OCI-LY1 (cell line): ENCODE results near the gene C1QB.

Experiments
- H2AFZ ChIP-seq: fragments of 200-600 bp; sonication (generic), shearing (Covaris generic); 2 replicates; pipeline ENCODE4 v1.6.0; 2014; ENCODE audit warnings: antibody characterized with exemption, mild to moderate bottlenecking, low read length
- H3F3A ChIP-seq: fragments of 200-600 bp; sonication (generic), shearing (Covaris generic); 2 replicates; pipeline ENCODE4 v1.6.0; 2014; ENCODE audit warnings: mild to moderate bottlenecking, antibody characterized with exemption, low read length, moderate library complexity; ENCODE audit not compliant: insufficient read depth
- H3K27ac ChIP-seq: fragments of 200-600 bp; sonication (generic); 2 replicates; pipeline ENCODE4 v1.5.1; 2014; ENCODE audit warnings: low read length, mixed run types, mild to moderate bottlenecking, low read depth; ENCODE audit not compliant: poor library complexity, severe bottlenecking
- H3K27me3 ChIP-seq: fragments of 200-600 bp; sonication (generic); 2 replicates; pipeline ENCODE4 v1.6.0; 2014; ENCODE audit warnings: antibody characterized with exemption, mild to moderate bottlenecking, low read length, moderate library complexity; ENCODE audit not compliant: insufficient read depth
- H3K36me3 ChIP-seq: fragments of 200-600 bp; sonication (generic); 2 replicates; pipeline ENCODE4 v1.6.1; 2014; ENCODE audit warnings: mild to moderate bottlenecking, antibody characterized with exemption, low read length, moderate library complexity, mixed read lengths; ENCODE audit not compliant: insufficient read depth
- H3K4me1 ChIP-seq: fragments of 200-600 bp; sonication (generic); 2 replicates; pipeline ENCODE4 v1.5.1; 2014; ENCODE audit warnings: mild to moderate bottlenecking, low read length, moderate library complexity; ENCODE audit not compliant: insufficient read depth, severe bottlenecking
- H3K4me2 ChIP-seq: fragments of 200-600 bp; sonication (generic), shearing (Covaris generic); 2 replicates; pipeline ENCODE4 v1.6.1; 2014; ENCODE audit warnings: low read length
- H3K4me3 ChIP-seq: fragments of 200-600 bp; sonication (generic); 2 replicates; pipeline ENCODE4 v1.5.1; 2014; ENCODE audit warnings: low read length, low read depth, mild to moderate bottlenecking, mixed read lengths; ENCODE audit not compliant: poor library complexity, severe bottlenecking
- H3K79me2 ChIP-seq: fragments of 200-600 bp; shearing (Covaris generic); 2 replicates; pipeline ENCODE4 v1.6.1; 2016; ENCODE audit warnings: mixed run types, low read length, mixed read lengths; ENCODE audit not compliant: insufficient read depth
- H3K9ac ChIP-seq: fragments of 200-600 bp; sonication (generic), shearing (Covaris generic); 2 replicates; pipeline ENCODE4 v1.6.1; 2014; ENCODE audit warnings: mild to moderate bottlenecking, low read length, mixed read lengths
- H3K9me2 ChIP-seq: fragments of 200-600 bp; sonication (generic), shearing (Covaris generic); 2 replicates; pipeline ENCODE4 v1.6.1; 2014; ENCODE audit warnings: low read depth, mild to moderate bottlenecking, low read length, mixed read lengths
- H3K9me3 ChIP-seq: fragments of 200-600 bp; shearing (Covaris generic); 2 replicates; pipeline ENCODE4 v1.6.1; 2014; ENCODE audit warnings: low read length, mixed read lengths
- H4K20me1 ChIP-seq: fragments of 200-600 bp; sonication (generic), shearing (Covaris generic); 2 replicates; pipeline ENCODE4 v1.6.0; 2016; ENCODE audit warnings: mild to moderate bottlenecking, low read length; ENCODE audit not compliant: insufficient read depth
- CTCF ChIP-seq: fragments of 200-600 bp; sonication (generic), shearing (Covaris generic); IDR thresholded peaks from 2 replicates; pipeline ENCODE4 v1.5.1; 2017; ENCODE audit warnings: mild to moderate bottlenecking, antibody characterized with exemption, low read length, moderate library complexity, mixed read lengths
- EZH2 ChIP-seq: fragments of 200-600 bp; sonication (generic), shearing (Covaris generic); IDR thresholded peaks from 2 replicates; pipeline ENCODE4 v1.8.0; 2017; ENCODE audit warnings: borderline replicate concordance, mixed run types, mild to moderate bottlenecking, antibody characterized with exemption, low read length, moderate library complexity, mixed read lengths

Gene C1QB

GRCh38 chr1:22636353-22636752 is 16.7 kb upstream of the C1QB start, which contains the start of gene C1QA:
Gene C1QA (plus strand): TSS chr1:22636628. CDS start chr1:22637617, 989 bp downstream.
- no peaks in the 10 kb centered on the region for H3K9me2 ChIP-seq
- no peaks in the 10 kb centered on the region for H3K79me2 ChIP-seq
- no peaks in the 10 kb centered on the region for H3K9me3 ChIP-seq
- H3K36me3 ChIP-seq, result no peaks in the 10 kb centered on the region
- no peaks in the 10 kb centered on the region for H4K20me1 ChIP-seq
- no peak within 1 kb of the TSS for H3K27ac ChIP-seq
- no peak within 1 kb of the TSS for H3K9ac ChIP-seq
- no peak within 1 kb of the TSS for H3K4me3 ChIP-seq
- H3K4me2 ChIP-seq, result no peak within 1 kb of the TSS
- H3K4me1 ChIP-seq, result no peaks in the 10 kb centered on the region
- no peaks in the 10 kb centered on the region for H3F3A ChIP-seq
- H3K27me3 ChIP-seq, result no peaks in the 10 kb centered on the region
- TF ChIP-seq EZH2 (no peak), CTCF (no peak)
- no peak within 1 kb of the TSS for H2AFZ ChIP-seq

GRCh38 chr1:22636927-22637326 is 16.1 kb upstream of the C1QB start:
- no peaks in the 10 kb centered on the region for H3K79me2 ChIP-seq
- H3K36me3 ChIP-seq, result no peaks in the 10 kb centered on the region
- no peaks in the 10 kb centered on the region for H4K20me1 ChIP-seq
- no peaks in the 10 kb centered on the region for H3F3A ChIP-seq
- H2AFZ ChIP-seq, result no peak overlapping the region
- no peaks in the 10 kb centered on the region for H3K9me2 ChIP-seq
- TF ChIP-seq CTCF (no peak), EZH2 (no peak)
- no peak overlapping the region for H3K27ac ChIP-seq
- no peaks in the 10 kb centered on the region for H3K27me3 ChIP-seq
- no peaks in the 10 kb centered on the region for H3K9me3 ChIP-seq
- H3K9ac ChIP-seq, result no peak overlapping the region
- H3K4me3 ChIP-seq, result no peak overlapping the region
- no peak overlapping the region for H3K4me2 ChIP-seq
- no peaks in the 10 kb centered on the region for H3K4me1 ChIP-seq

- Histone ChIP-seq H4K20me1 (no peaks in the 10 kb centered on the region), H3K4me3 (no peak overlapping the region), H3K9me2 (no peaks in the 10 kb centered on the region), H3K27me3 (no peaks in the 10 kb centered on the region), H2AFZ (no peak overlapping the region), H3K9me3 (no peaks in the 10 kb centered on the region), H3K36me3 (no peaks in the 10 kb centered on the region), H3K79me2 (no peaks in the 10 kb centered on the region), H3K4me2 (no peak overlapping the region), H3K4me1 (no peaks in the 10 kb centered on the region), H3K27ac (no peak overlapping the region), H3K9ac (no peak overlapping the region), H3F3A (no peaks in the 10 kb centered on the region)
- TF ChIP-seq CTCF (no peak), EZH2 (no peak)
Observed at GRCh38 chr1:22637907-22638445, 15.1 kb upstream of the C1QB start.
